HG03460 (cell line): ENCODE measurements around the gene CPSF7.
"Not testable (repeated sequence)": the region's sequence is repeated elsewhere in the genome, so short reads cannot be mapped to it uniquely, and the experiment has no call there.

ENCODE experiments used
- ATAC-seq: cut with Tn5 transposase; IDR thresholded peaks from one replicate; pipeline ENCODE4 v1.9.1; 2021; ENCODE audit not compliant: unreplicated experiment

Gene CPSF7

DNA sequence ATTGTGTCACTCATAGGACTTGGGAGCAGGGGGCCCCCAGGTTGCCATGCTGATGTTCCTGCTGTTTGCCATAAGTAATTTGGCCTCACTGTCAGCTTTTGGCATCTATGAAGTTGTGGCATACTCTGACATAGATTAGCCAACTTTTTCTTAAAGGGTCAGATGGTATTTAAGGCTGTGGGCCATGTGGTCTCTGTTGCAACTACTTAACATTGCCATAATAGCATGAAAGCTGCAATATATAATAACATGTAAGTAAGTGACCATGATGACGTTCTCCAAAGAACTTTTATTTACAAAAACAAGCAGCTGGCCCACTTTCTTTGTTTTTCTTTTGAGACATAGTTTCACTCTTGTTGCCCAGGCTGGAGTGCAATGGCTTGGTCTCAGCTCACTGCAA, 39.6 kb downstream of the CPSF7 start:
- no peak for ATAC-seq

- ATAC-seq, result no peak
These were observed 45.2 kb downstream of the CPSF7 start for GRCh38 chr11:61384271-61385242.

GRCh38 chr11:61383859-61384258, 45.9 kb downstream of the CPSF7 start:
- ATAC-seq, result not testable (repeated sequence)

DNA sequence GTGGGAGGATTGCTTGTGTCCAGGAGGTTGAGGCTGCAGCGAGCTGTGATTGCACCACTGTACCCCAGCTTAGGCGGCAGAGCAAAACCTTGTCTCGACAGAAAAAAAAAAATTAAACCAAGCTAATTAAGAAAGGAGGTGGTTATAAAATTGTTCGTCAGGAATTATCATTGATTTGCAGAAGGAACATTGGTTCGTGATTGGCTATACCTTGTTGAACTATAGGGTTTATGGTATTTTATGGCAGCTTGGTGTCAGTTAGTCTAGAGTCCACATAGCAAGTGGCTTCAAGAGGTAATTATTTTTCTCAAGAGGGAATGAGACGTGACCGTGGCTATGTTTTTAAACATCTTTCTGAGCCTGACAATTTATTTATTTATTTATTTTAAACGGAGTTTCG, 48.9 kb downstream of the CPSF7 start:
- no peak for ATAC-seq

DNA sequence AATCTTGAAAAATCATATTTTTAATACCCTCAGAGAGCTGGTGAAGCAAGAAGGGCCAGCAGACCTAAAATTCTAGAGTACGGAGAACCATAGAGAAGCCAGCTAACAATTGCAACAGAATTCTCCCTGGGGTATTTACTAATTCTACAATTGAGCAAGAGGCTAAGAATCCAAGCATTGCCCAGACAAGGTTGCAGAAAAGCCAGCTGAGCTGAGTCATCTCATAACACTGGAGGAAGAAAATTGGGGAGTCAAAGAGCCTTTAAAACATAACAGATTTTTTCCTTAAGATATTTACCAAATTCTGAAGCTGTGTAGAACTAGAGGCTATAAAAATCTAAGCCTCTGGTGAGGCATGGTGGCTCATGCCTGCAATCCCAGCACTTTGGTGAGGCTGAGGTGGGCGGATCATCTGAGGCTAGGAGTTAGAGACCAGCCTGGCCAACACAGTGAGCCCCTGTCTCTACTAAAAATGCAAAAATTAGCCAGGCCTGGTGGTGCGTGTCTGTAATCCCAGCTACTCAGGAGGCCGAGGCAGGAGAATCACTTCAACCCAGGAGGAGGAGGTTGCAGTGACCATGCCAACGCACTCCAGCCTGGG, 51.0 kb downstream of the CPSF7 start:
- no peak for ATAC-seq

DNA sequence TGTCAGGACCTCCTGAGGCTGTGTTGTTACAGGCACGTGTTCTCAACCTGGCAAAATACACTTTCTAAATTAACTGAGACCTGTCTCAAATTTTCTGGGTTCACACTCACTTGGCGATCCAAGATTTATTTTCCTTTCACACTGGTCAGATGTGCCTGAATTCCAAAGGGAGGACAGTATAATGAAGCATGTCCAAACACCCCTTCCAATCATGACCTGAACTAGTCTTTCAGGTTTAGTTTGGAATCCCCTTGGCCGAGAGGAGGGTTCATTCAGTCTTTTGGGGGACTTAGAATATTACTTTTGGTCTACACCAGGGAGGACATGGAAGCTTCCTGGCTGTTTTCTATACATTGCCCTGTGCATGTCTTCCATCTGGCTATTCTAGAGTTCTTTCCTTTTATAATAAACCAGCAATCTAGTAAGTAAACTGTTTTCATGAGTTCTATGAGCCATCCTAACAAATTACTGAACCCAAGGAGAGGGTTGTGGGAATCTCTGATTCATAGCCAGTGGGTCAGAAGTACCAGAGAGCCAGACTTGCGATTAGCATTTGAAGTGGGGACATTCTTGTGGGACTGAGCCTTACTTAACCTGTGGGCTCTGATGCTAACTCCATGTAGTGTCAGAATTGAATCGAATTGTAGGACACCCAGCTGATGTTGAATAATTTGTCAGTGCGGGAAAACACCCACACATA, 52.2 kb downstream of the CPSF7 start:
- ATAC-seq, result no peak

DNA sequence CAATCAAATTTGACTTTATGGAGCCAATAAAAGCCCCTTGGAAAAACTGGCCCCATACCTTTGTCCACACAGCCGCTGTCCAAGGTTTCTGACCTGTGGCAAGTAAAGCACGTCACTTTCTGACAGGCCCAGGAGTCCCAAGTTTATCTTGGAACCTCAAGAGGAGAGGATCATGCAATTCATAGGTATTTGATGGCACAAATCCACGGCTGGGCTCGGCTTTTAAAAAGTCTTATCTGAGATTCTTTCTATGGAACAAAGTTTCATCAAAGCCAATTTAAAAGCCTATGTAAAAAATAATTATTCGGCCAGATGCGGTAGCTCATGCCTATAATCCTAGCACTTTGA, 54.0 kb downstream of the CPSF7 start:
- ATAC-seq, result no peak

- no peak for ATAC-seq
These were observed 56.9 kb downstream of the CPSF7 start for GRCh38 chr11:61372659-61373420.

- ATAC-seq, result no peak
These were observed 59.3 kb downstream of the CPSF7 start for GRCh38 chr11:61370349-61371005.

- ATAC-seq, result no peak
These were observed 60.1 kb downstream of the CPSF7 start for GRCh38 chr11:61369372-61370348.

DNA sequence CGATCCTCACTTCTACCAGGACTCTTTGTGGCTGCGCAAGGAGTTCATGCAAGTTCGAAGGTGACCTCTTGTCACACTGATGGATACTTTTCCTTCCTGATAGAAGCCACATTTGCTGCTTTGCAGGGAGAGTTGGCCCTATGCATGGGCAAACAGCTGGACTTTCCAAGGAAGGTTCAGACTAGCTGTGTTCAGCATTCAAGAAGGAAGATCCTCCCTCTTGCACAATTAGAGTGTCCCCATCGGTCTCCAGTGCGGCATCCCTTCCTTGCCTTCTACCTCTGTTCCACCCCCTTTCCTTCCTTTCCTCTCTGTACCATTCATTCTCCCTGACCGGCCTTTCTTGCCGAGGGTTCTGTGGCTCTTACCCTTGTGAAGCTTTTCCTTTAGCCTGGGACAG, 61.1 kb downstream of the CPSF7 start:
- no peak for ATAC-seq

DNA sequence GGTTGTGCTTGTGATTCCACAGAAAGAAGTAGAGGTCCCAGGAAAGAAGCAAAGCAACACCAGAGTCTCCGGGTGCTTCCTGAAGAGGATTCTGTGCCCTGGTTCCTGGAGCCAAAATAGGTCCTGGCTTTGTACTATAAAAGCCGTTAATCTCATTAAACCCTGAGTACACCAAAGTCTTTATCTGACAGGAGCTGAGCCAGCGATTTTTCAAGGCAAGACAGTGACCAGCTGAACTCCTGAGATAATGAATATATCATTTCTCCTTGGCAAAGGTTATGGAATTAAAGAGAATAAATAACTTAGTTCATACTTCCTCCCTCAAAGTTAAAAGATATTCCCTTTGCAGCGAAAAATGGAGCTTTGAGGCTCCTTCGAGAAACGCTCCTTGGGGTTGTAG, 62.4 kb downstream of the CPSF7 start:
- ATAC-seq, result no peak

DNA sequence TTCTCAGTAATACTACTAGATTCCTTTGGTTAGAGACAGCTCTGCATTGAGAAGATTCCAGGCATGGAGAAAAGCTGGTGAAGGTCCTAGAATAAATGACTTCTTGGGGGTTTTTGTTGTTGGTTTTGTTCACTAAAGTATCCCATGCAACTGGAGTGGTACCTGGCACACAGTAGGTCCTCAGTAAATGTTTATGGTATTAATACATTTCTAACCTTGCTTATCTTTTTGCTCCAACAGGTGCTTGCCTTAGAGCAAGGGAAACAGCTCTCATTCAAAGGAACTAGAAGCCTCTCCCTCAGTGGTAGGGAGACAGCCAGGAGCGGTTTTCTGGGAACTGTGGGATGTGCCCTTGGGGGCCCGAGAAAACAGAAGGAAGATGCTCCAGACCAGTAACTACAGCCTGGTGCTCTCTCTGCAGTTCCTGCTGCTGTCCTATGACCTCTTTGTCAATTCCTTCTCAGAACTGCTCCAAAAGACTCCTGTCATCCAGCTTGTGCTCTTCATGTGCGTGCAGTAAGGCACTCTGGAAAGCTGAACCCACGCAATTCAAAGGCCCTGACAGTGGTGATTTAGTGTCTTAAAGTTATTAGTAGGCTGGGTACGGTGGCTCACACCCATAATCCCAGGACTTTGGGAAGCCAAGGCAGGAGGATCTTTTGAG, 65.6 kb downstream of the CPSF7 start:
- ATAC-seq, result no peak

DNA sequence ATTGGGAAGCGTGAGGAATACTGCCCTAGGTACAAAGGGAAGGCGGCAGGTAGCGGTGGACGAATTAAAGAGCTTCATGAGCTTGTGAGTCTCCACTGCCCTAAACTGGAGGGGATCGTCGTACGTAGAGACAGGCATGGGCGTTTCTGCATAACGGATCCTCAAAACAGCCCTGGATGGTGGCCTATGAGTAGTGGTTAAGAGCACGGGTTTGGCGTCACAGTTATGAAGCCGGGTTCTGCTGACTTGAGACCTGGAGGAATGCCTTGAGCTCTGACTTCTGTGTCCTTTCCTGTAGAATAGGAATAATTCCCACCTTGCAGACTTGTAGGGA, 67.3 kb downstream of the CPSF7 start:
- no peak for ATAC-seq

- ATAC-seq, result peak; percentile 81
These were observed 67.8 kb downstream of the CPSF7 start, which contains the start of the genes CYB561A3 and TMEM138 for GRCh38 chr11:61361741-61362541. Gene CYB561A3 (minus strand): TSS chr11:61361882. CDS start chr11:61356713, 5,169 bp downstream. Gene TMEM138 (plus strand): TSS chr11:61362374. CDS start chr11:61364391, 2,017 bp downstream.

DNA sequence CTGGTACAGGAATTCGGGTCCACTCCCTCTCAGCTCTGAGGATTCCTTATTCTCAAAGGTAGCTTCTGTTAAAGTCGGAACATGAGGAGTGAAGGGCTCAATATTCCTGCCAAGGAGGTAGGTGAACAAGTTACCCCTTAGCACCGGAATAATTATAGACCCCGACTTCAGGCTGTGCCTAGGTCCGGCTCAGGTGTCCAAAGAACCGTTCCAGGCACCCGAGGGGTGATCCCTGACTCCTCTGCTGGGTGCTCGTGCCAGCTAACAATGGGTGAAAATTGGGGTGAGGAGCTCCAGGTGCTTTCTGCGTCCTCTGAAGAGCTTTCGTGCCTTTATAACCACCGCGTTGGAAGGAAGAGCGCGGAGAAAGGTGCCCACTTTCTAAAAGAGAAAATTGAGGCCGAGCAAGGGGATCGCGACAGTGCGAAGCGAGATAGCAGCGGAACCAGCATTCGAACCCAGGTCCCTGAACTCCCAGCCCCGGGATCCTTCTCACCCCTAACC, 68.5 kb downstream of the CPSF7 start:
- ATAC-seq, result no peak

DNA sequence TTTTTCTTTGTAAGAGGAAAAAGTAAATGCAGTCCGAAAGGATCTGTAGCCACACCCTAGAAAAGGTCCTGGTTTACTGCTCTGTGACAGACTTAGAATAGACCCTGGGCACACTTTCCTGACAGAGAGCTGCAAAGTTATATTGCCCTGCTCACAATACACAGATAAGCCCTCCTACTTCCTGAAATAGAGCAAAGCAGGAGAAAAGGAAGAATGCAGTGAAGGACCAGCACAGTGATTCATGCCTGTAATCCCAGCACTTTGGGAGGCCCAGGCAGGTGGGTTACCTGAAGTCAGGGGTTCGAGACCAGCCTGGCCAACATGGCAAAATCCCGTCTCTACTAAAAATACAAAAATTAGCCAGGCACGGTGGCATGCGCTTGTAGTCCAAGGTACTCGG, 70.3 kb downstream of the CPSF7 start:
- ATAC-seq, result no peak

- no peak for ATAC-seq
These were observed 71.2 kb downstream of the CPSF7 start for GRCh38 chr11:61358566-61358965.
